SK-N-SH treated with all-trans-retinoic acid at 6 μM for 48 hours (cell line): ENCODE measurements around the gene OSBPL2.

ENCODE experiments used
- ATAC-seq: fragments of 200-7000 bp; cut with Tn5 transposase; 3 replicates; pipeline ENCODE4 v1.9.1; 2020; ENCODE audit warnings: mild to moderate bottlenecking, moderate library complexity
- ARNTL ChIP-seq: fragments of 450-650 bp; formaldehyde crosslinking; IDR thresholded peaks from 2 replicates; pipeline ENCODE4 v1.5.0; 2020; ENCODE audit warnings: low read depth, mild to moderate bottlenecking, moderate library complexity, borderline replicate concordance
- ESRRG ChIP-seq: fragments of 250-450 bp; sonication (Bioruptor Pico); IDR thresholded peaks from 2 replicates; pipeline ENCODE4 v1.6.1; 2021; ENCODE audit warnings: mild to moderate bottlenecking
- GLIS3 ChIP-seq: fragments of 250-450 bp; sonication (Bioruptor Pico); IDR thresholded peaks from 2 replicates; pipeline ENCODE4 v1.5.0; 2020; ENCODE audit warnings: mild to moderate bottlenecking, moderate library complexity
- ISL1 ChIP-seq: fragments of 250-450 bp; sonication (Bioruptor Pico); IDR thresholded peaks from 2 replicates; pipeline ENCODE4 v2.1.2; 2022; ENCODE audit warnings: mild to moderate bottlenecking, moderate library complexity
- OSR1 ChIP-seq: fragments of 250-450 bp; sonication (Bioruptor Pico); IDR thresholded peaks from 2 replicates; pipeline ENCODE4 v1.8.0; 2022; ENCODE audit warnings: moderate library complexity, mild to moderate bottlenecking, inconsistent platforms
- PATZ1 ChIP-seq: fragments of 250-450 bp; sonication (Bioruptor Pico); IDR thresholded peaks from 2 replicates; pipeline ENCODE4 v1.8.0; 2020; ENCODE audit warnings: mild to moderate bottlenecking, moderate library complexity, borderline replicate concordance
- POU6F1 ChIP-seq: fragments of 250-450 bp; sonication (Bioruptor Pico); IDR thresholded peaks from 2 replicates; pipeline ENCODE4 v1.8.0; 2021; ENCODE audit warnings: low read depth, mild to moderate bottlenecking, moderate library complexity, borderline replicate concordance
- PPARA ChIP-seq: fragments of 250-450 bp; sonication (Bioruptor Pico); IDR thresholded peaks from 2 replicates; pipeline ENCODE4 v1.5.0; 2020; ENCODE audit warnings: mild to moderate bottlenecking, borderline replicate concordance
- RARB ChIP-seq: fragments of 250-450 bp; sonication (Bioruptor Pico); IDR thresholded peaks from 2 replicates; pipeline ENCODE4 v1.8.0; 2021; ENCODE audit warnings: mild to moderate bottlenecking, moderate library complexity
- SNAI2 ChIP-seq: fragments of 250-450 bp; sonication (Bioruptor Pico); IDR thresholded peaks from 2 replicates; pipeline ENCODE4 v1.5.0; 2020; ENCODE audit warnings: mild to moderate bottlenecking, moderate library complexity
- TSHZ2 ChIP-seq: fragments of 250-450 bp; sonication (Bioruptor Pico); IDR thresholded peaks from 2 replicates; pipeline ENCODE4 v1.5.0; 2020; ENCODE audit warnings: mild to moderate bottlenecking, moderate library complexity
- ZC3H10 ChIP-seq: fragments of 250-450 bp; sonication (Bioruptor Pico); IDR thresholded peaks from 2 replicates; pipeline ENCODE4 v1.5.1; 2021; ENCODE audit warnings: mild to moderate bottlenecking, moderate library complexity
- ZFP3 ChIP-seq: fragments of 250-450 bp; sonication (Bioruptor Pico); IDR thresholded peaks from 2 replicates; pipeline ENCODE4 v1.5.0; 2020; ENCODE audit warnings: mild to moderate bottlenecking, moderate library complexity
- ZNF70 ChIP-seq: fragments of 450-650 bp; formaldehyde crosslinking; IDR thresholded peaks from 2 replicates; pipeline ENCODE4 v1.5.0; 2020; ENCODE audit warnings: mild to moderate bottlenecking, moderate library complexity
- ZNF8 ChIP-seq: fragments of 450-650 bp; formaldehyde crosslinking; IDR thresholded peaks from 2 replicates; pipeline ENCODE4 v1.5.0; 2020; ENCODE audit warnings: mild to moderate bottlenecking, moderate library complexity

Gene OSBPL2

GRCh38 chr20:62219992-62220665 is 18.2 kb upstream of the OSBPL2 start, which contains the start of gene HRH3 (continued):
- no peak for TF ChIP-seq TSHZ2 (CRISPR knock-in tag)
- TF ChIP-seq RARB: no peak

- TF ChIP-seq OSR1 (CRISPR knock-in tag): no peak
- ATAC-seq: no peak
Observed at GRCh38 chr20:62220666-62221568, 17.4 kb upstream of the OSBPL2 start.

- TF ChIP-seq ARNTL (no peak), ZNF70 (CRISPR knock-in tag) (no peak), GLIS3 (CRISPR knock-in tag) (no peak)
- no peak for ATAC-seq
Observed at GRCh38 chr20:62222266-62222850, 16.0 kb upstream of the OSBPL2 start.

- ATAC-seq: no peak
- TF ChIP-seq POU6F1 (no peak), ESRRG (CRISPR knock-in tag) (no peak), ZNF70 (CRISPR knock-in tag) (no peak), ISL1 (CRISPR knock-in tag) (no peak), PATZ1 (CRISPR knock-in tag) (no peak), ZNF8 (no peak), OSR1 (CRISPR knock-in tag) (no peak), GLIS3 (CRISPR knock-in tag) (no peak), PPARA (no peak), ZC3H10 (CRISPR knock-in tag) (no peak), ARNTL (no peak)
Observed at GRCh38 chr20:62222972-62223371, 15.3 kb upstream of the OSBPL2 start.

- no peak for TF ChIP-seq SNAI2
- TF ChIP-seq PATZ1 (CRISPR knock-in tag): no peak
- no peak for TF ChIP-seq ISL1 (CRISPR knock-in tag)
- no peak for TF ChIP-seq ZFP3 (CRISPR knock-in tag)
- TF ChIP-seq GLIS3 (CRISPR knock-in tag): no peak
- TF ChIP-seq ZNF70 (CRISPR knock-in tag): no peak
- no peak for TF ChIP-seq TSHZ2 (CRISPR knock-in tag)
- ATAC-seq: no peak
Observed at GRCh38 chr20:62223571-62223970, 14.8 kb upstream of the OSBPL2 start.
